Endothelial cell of umbilical vein (primary cell): ENCODE data around the gene USP35. TPM values are rescaled to one million over a fixed set of nuclear protein-coding genes. Genes with fewer than 3 reads are reported as not detected.
A peak's percentile ranks its signal among the peaks of the same experiment; 100 is the strongest.

Source experiments
- BruUV-seq: library from RNA; stranded (reverse); fragments of 400-500 nt; replicated peaks from 2 replicates; lab custom pipeline; 2021; lab: Mats Ljungman, UMichigan
- CTCF ChIA-PET: fragments of 300-600, 350-600 bp; sonication (Branson Sonifier 250); formaldehyde crosslinking; loops from one replicate; lab custom pipeline; 2021; ENCODE audit warnings: antibody characterized with exemption, inconsistent platforms; lab: Charles Lee
- POLR2A ChIA-PET: fragments of 300-600, 350-600 bp; sonication (Branson Sonifier 250); formaldehyde crosslinking; loops from one replicate; lab custom pipeline; 2021; ENCODE audit warnings: antibody characterized with exemption, inconsistent platforms; lab: Charles Lee
- DNase-seq: peaks from one replicate; pipeline ENCODE4 v3.0.0-alpha.2; 2011; ENCODE audit warnings: low read depth, low spot score
- FAIRE-seq: peaks from 2 replicates; lab custom pipeline; 2011; peaks lifted over from hg19 to GRCh38; lab: Jason Lieb, UNC
- H2AFZ ChIP-seq: 2 replicates; pipeline ENCODE4 v1.6.0; 2012; ENCODE audit warnings: low read depth, low read length, control low read depth, inconsistent platforms
- H3K27ac ChIP-seq: 2 replicates; pipeline ENCODE4 v1.5.1; 2011; ENCODE audit warnings: low read depth, mild to moderate bottlenecking, control low read depth, low read length, moderate library complexity; ENCODE audit not compliant: insufficient read depth
- H3K27me3 ChIP-seq, 2 experiments: 2 replicates each; pipeline versions ENCODE4 v1.6.0 to v1.6.1; 2011; ENCODE audit warnings: low read length in 2 of 2, mixed read lengths in 1 of 2; ENCODE audit not compliant: control insufficient read depth in 2 of 2, insufficient read depth in 2 of 2
- H3K36me3 ChIP-seq, 2 experiments: 2 replicates in 1 of 2; 3 replicates in 1 of 2; pipeline ENCODE4 v1.5.1; 2011; ENCODE audit warnings: low read length in 2 of 2, mild to moderate bottlenecking in 1 of 2, moderate library complexity in 1 of 2; ENCODE audit not compliant: control insufficient read depth in 2 of 2, insufficient read depth in 2 of 2; ENCODE audit errors: extremely low read depth in 1 of 2
- H3K4me1 ChIP-seq: 3 replicates; pipeline ENCODE4 v1.5.1; 2011; ENCODE audit warnings: mild to moderate bottlenecking, low read length; ENCODE audit not compliant: control insufficient read depth, insufficient read depth; ENCODE audit errors: extremely low read depth
- H3K4me2 ChIP-seq: 2 replicates; pipeline ENCODE4 v1.6.1; 2011; ENCODE audit warnings: low read length, control low read depth, mixed read lengths; ENCODE audit not compliant: insufficient read depth
- H3K4me3 ChIP-seq, 3 experiments: fragments of 200-600 bp in 1 of 3; sonication (generic), shearing (Covaris generic) in 1 of 3; replicated peaks in 1 of 3; 2 replicates each; pipeline ENCODE4 v1.5.1; 2011 to 2016; ENCODE audit warnings: control low read depth in 3 of 3, low read length in 3 of 3, mild to moderate bottlenecking in 2 of 3, inconsistent platforms in 1 of 3, low read depth in 1 of 3, moderate library complexity in 1 of 3; ENCODE audit not compliant: insufficient read depth in 1 of 3
- H3K79me2 ChIP-seq: 2 replicates; pipeline ENCODE4 v1.6.0; 2012; ENCODE audit warnings: low read length, inconsistent platforms; ENCODE audit not compliant: control insufficient read depth, insufficient read depth
- H3K9ac ChIP-seq: replicated peaks from 2 replicates; pipeline ENCODE3; 2011; ENCODE audit warnings: low read length, control low read depth; ENCODE audit not compliant: insufficient read depth; ENCODE audit errors: extremely low read depth
- H3K9me1 ChIP-seq: replicated peaks from 3 replicates; pipeline ENCODE4 v1.6.0; 2011; ENCODE audit warnings: mild to moderate bottlenecking, low read length; ENCODE audit not compliant: control insufficient read depth, insufficient read depth; ENCODE audit errors: extremely low read depth
- H3K9me3 ChIP-seq: replicated peaks from 2 replicates; pipeline ENCODE4 v1.5.1; 2012; ENCODE audit warnings: low read length, inconsistent platforms; ENCODE audit not compliant: control insufficient read depth, insufficient read depth
- H4K20me1 ChIP-seq: replicated peaks from 2 replicates; pipeline ENCODE3; 2011; ENCODE audit warnings: mild to moderate bottlenecking, low read length; ENCODE audit not compliant: control insufficient read depth, insufficient read depth; ENCODE audit errors: extremely low read depth
- CTCF ChIP-seq, 2 donors: IDR thresholded peaks; 1 replicate in 1 of 2; 2 replicates in 1 of 2; pipeline ENCODE4 v1.5.1; 2011; ENCODE audit warnings: low read length in 2 of 2, mild to moderate bottlenecking in 2 of 2, moderate library complexity in 2 of 2, control low read depth in 1 of 2, inconsistent platforms in 1 of 2, low read depth in 1 of 2; ENCODE audit not compliant: insufficient read depth in 1 of 2; ENCODE audit errors: extremely low read depth in 1 of 2
- EZH2 ChIP-seq: IDR thresholded peaks from 2 replicates; pipeline ENCODE4 v1.6.1; 2012; ENCODE audit warnings: borderline replicate concordance, low read depth, mild to moderate bottlenecking, moderate library complexity, low read length, inconsistent platforms; ENCODE audit not compliant: severe bottlenecking
- FOS ChIP-seq: IDR thresholded peaks from 2 replicates; pipeline ENCODE4 v1.6.1; 2011; ENCODE audit warnings: mild to moderate bottlenecking, low read length, moderate library complexity, borderline replicate concordance; ENCODE audit not compliant: insufficient read depth
- GATA2 ChIP-seq: IDR thresholded peaks from 2 replicates; pipeline ENCODE4 v1.7.0; 2011; ENCODE audit warnings: low read depth, mild to moderate bottlenecking, moderate library complexity, mixed read lengths, low read length; ENCODE audit not compliant: insufficient read length, insufficient read depth
- JUN ChIP-seq: IDR thresholded peaks from 2 replicates; pipeline ENCODE4 v1.6.1; 2011; ENCODE audit warnings: borderline replicate concordance, low read depth; ENCODE audit not compliant: insufficient read length, insufficient read depth
- MAX ChIP-seq: IDR thresholded peaks from 2 replicates; pipeline ENCODE4 v1.6.1; 2011; ENCODE audit not compliant: insufficient read depth, insufficient read length
- MYC ChIP-seq: IDR thresholded peaks from one replicate; pipeline ENCODE4 v1.6.1; 2011; ENCODE audit warnings: mild to moderate bottlenecking, low read depth, low read length
- POLR2A ChIP-seq: IDR thresholded peaks from 2 replicates; pipeline ENCODE4 v1.6.1; 2012; ENCODE audit warnings: low read depth, mild to moderate bottlenecking, control low read depth, low read length
- POLR2AphosphoS5 ChIP-seq: IDR thresholded peaks from 2 replicates; pipeline ENCODE4 v1.6.1; 2012; ENCODE audit warnings: low read depth, mild to moderate bottlenecking, control low read depth, low read length, moderate library complexity; ENCODE audit not compliant: insufficient read depth
- dilution Hi-C: fragments of 300-500 bp; cut with MboI; formaldehyde crosslinking; loops from one replicate; pipeline ENCODE4 v1.15.0; 2019; ENCODE audit warnings: low sequenced_read_pairs; ENCODE audit not compliant: extremely low pct_ligation_motif_present
- intact Hi-C: fragments of 100-400 bp; cut with micrococcal nuclease; formaldehyde crosslinking; loops from one replicate; pipeline ENCODE4 v1.10.0; 2022
- polyA plus RNA-seq, 4 experiments: library from polyadenylated mRNA; depleted of rRNA in 3 of 4; stranded (reverse) in 3 of 4; unstranded in 1 of 4; fragments of >200 nt; gene quantifications; 2 replicates each; pipeline versions ENCODE4 v1.2.1 to v1.2.3, GENCODE V29; 2011 to 2012; ENCODE audit warnings: missing spikeins in 1 of 4
- total RNA-seq: library from RNA; stranded (reverse); gene quantifications from 2 replicates; pipeline ENCODE4 v1.2.3, GENCODE V29; 2021

USP35 gene
- total and polyA plus RNA-seq, 2 donors (not counting 3 experiments of a cell fraction or from before 2014, with no cell fraction given), result 8.9 to 12.4 TPM

GRCh38 chr11:78139422-78140391, 49.0 kb upstream of the USP35 start, which contains the start of gene ALG8:
TSS of gene ALG8 (minus strand) at chr11:78139626. CDS start at chr11:78139588, 38 bp downstream.
- H3K36me3 ChIP-seq, result no peaks in the 10 kb centered on the region
- H3K9me1 ChIP-seq, result no peaks in the 10 kb centered on the region
- BruUV-seq, result TSS peak; percentile 69
- ChIA-PET POLR2A (interaction anchor here (0.8 to 1.9 kb wide), 3 partner anchors 9 to 49 kb away, joined by 3 to 6 read pairs (median 5); partner anchors contain the start of genes KCTD21 and USP35), CTCF (interaction anchor here (0.9 to 2.5 kb wide), 6 partner anchors 8 to 425 kb away, joined by 3 to 14 read pairs (median 4); partner anchors contain the start of genes KCTD21 and USP35)
- peak within 1 kb of the TSS; percentile 52 to 84 (median 69) for H3K4me3 ChIP-seq
- H3K27me3 ChIP-seq, result no peaks in the 10 kb centered on the region
- H3K4me1 ChIP-seq, result peaks cover 15% of the 10 kb centered on the region
- H3K9me3 ChIP-seq, result no peaks in the 10 kb centered on the region
- peak within 1 kb of the TSS; percentile 87 for H3K9ac ChIP-seq
- H3K79me2 ChIP-seq, result peaks cover 7% of the 10 kb centered on the region
- H3K4me2 ChIP-seq, result peak within 1 kb of the TSS; percentile 83
- H4K20me1 ChIP-seq, result no peaks in the 10 kb centered on the region
- H3K27ac ChIP-seq, result peak within 1 kb of the TSS; percentile 60
- DNase-seq, result peak; percentile 99
- peak within 1 kb of the TSS; percentile 97 for H2AFZ ChIP-seq
- TF ChIP-seq POLR2AphosphoS5, result peak; percentile 89
- no peak for TF ChIP-seq GATA2
- TF ChIP-seq MAX, result peak; percentile 91
- TF ChIP-seq EZH2, result no peak
- no peak for TF ChIP-seq JUN
- peak; percentile 30 for TF ChIP-seq MYC
- TF ChIP-seq CTCF (IDR thresholded peaks at IDR 0.05; ENCODE audit: extremely low read depth in 1 of 2, insufficient read depth in 1 of 2, low read depth in 1 of 2, low read length in 2 of 2), result no peak
- peak; percentile 89 for TF ChIP-seq POLR2A
- TF ChIP-seq FOS, result no peak
- dilution Hi-C loops, result no loop called here
- FAIRE-seq, result peak; percentile 90
- intact Hi-C loops, result loop anchor here (1.0 to 5.0 kb wide), 5 partner anchors 49 to 423 kb away; partner anchors contain the start of genes GAB2, KCTD21, NDUFC2 and USP35
